Endothelial cell of umbilical vein (primary cell): ENCODE data around the gene ATF1. TPM values are rescaled to one million over a fixed set of nuclear protein-coding genes. Genes with fewer than 3 reads are reported as not detected.
"Not testable (repeated sequence)": the region's sequence is repeated elsewhere in the genome, so short reads cannot be mapped to it uniquely, and the experiment has no call there.

Experiments used
- BruUV-seq: library from RNA; stranded (reverse); fragments of 400-500 nt; replicated peaks from 2 replicates; lab custom pipeline; 2021; lab: Mats Ljungman, UMichigan
- CTCF ChIA-PET: fragments of 300-600, 350-600 bp; sonication (Branson Sonifier 250); formaldehyde crosslinking; loops from one replicate; lab custom pipeline; 2021; ENCODE audit warnings: antibody characterized with exemption, inconsistent platforms; lab: Charles Lee
- POLR2A ChIA-PET: fragments of 300-600, 350-600 bp; sonication (Branson Sonifier 250); formaldehyde crosslinking; loops from one replicate; lab custom pipeline; 2021; ENCODE audit warnings: antibody characterized with exemption, inconsistent platforms; lab: Charles Lee
- DNase-seq: peaks from one replicate; pipeline ENCODE4 v3.0.0-alpha.2; 2011; ENCODE audit warnings: low read depth, low spot score
- FAIRE-seq: peaks from 2 replicates; lab custom pipeline; 2011; peaks lifted over from hg19 to GRCh38; lab: Jason Lieb, UNC
- H2AFZ ChIP-seq: 2 replicates; pipeline ENCODE4 v1.6.0; 2012; ENCODE audit warnings: low read depth, low read length, control low read depth, inconsistent platforms
- H3K27ac ChIP-seq: 2 replicates; pipeline ENCODE4 v1.5.1; 2011; ENCODE audit warnings: low read depth, mild to moderate bottlenecking, control low read depth, low read length, moderate library complexity; ENCODE audit not compliant: insufficient read depth
- H3K27me3 ChIP-seq, 2 experiments: 2 replicates each; pipeline versions ENCODE4 v1.6.0 to v1.6.1; 2011; ENCODE audit warnings: low read length in 2 of 2, mixed read lengths in 1 of 2; ENCODE audit not compliant: control insufficient read depth in 2 of 2, insufficient read depth in 2 of 2
- H3K36me3 ChIP-seq, 2 experiments: 2 replicates in 1 of 2; 3 replicates in 1 of 2; pipeline ENCODE4 v1.5.1; 2011; ENCODE audit warnings: low read length in 2 of 2, mild to moderate bottlenecking in 1 of 2, moderate library complexity in 1 of 2; ENCODE audit not compliant: control insufficient read depth in 2 of 2, insufficient read depth in 2 of 2; ENCODE audit errors: extremely low read depth in 1 of 2
- H3K4me1 ChIP-seq: 3 replicates; pipeline ENCODE4 v1.5.1; 2011; ENCODE audit warnings: mild to moderate bottlenecking, low read length; ENCODE audit not compliant: control insufficient read depth, insufficient read depth; ENCODE audit errors: extremely low read depth
- H3K4me2 ChIP-seq: 2 replicates; pipeline ENCODE4 v1.6.1; 2011; ENCODE audit warnings: low read length, control low read depth, mixed read lengths; ENCODE audit not compliant: insufficient read depth
- H3K4me3 ChIP-seq, 3 experiments: fragments of 200-600 bp in 1 of 3; sonication (generic), shearing (Covaris generic) in 1 of 3; replicated peaks in 1 of 3; 2 replicates each; pipeline ENCODE4 v1.5.1; 2011 to 2016; ENCODE audit warnings: control low read depth in 3 of 3, low read length in 3 of 3, mild to moderate bottlenecking in 2 of 3, inconsistent platforms in 1 of 3, low read depth in 1 of 3, moderate library complexity in 1 of 3; ENCODE audit not compliant: insufficient read depth in 1 of 3
- H3K79me2 ChIP-seq: 2 replicates; pipeline ENCODE4 v1.6.0; 2012; ENCODE audit warnings: low read length, inconsistent platforms; ENCODE audit not compliant: control insufficient read depth, insufficient read depth
- H3K9ac ChIP-seq: replicated peaks from 2 replicates; pipeline ENCODE3; 2011; ENCODE audit warnings: low read length, control low read depth; ENCODE audit not compliant: insufficient read depth; ENCODE audit errors: extremely low read depth
- H3K9me1 ChIP-seq: replicated peaks from 3 replicates; pipeline ENCODE4 v1.6.0; 2011; ENCODE audit warnings: mild to moderate bottlenecking, low read length; ENCODE audit not compliant: control insufficient read depth, insufficient read depth; ENCODE audit errors: extremely low read depth
- H3K9me3 ChIP-seq: replicated peaks from 2 replicates; pipeline ENCODE4 v1.5.1; 2012; ENCODE audit warnings: low read length, inconsistent platforms; ENCODE audit not compliant: control insufficient read depth, insufficient read depth
- H4K20me1 ChIP-seq: replicated peaks from 2 replicates; pipeline ENCODE3; 2011; ENCODE audit warnings: mild to moderate bottlenecking, low read length; ENCODE audit not compliant: control insufficient read depth, insufficient read depth; ENCODE audit errors: extremely low read depth
- EZH2 ChIP-seq: IDR thresholded peaks from 2 replicates; pipeline ENCODE4 v1.6.1; 2012; ENCODE audit warnings: borderline replicate concordance, low read depth, mild to moderate bottlenecking, moderate library complexity, low read length, inconsistent platforms; ENCODE audit not compliant: severe bottlenecking
- FOS ChIP-seq: IDR thresholded peaks from 2 replicates; pipeline ENCODE4 v1.6.1; 2011; ENCODE audit warnings: mild to moderate bottlenecking, low read length, moderate library complexity, borderline replicate concordance; ENCODE audit not compliant: insufficient read depth
- GATA2 ChIP-seq: IDR thresholded peaks from 2 replicates; pipeline ENCODE4 v1.7.0; 2011; ENCODE audit warnings: low read depth, mild to moderate bottlenecking, moderate library complexity, mixed read lengths, low read length; ENCODE audit not compliant: insufficient read length, insufficient read depth
- JUN ChIP-seq: IDR thresholded peaks from 2 replicates; pipeline ENCODE4 v1.6.1; 2011; ENCODE audit warnings: borderline replicate concordance, low read depth; ENCODE audit not compliant: insufficient read length, insufficient read depth
- MAX ChIP-seq: IDR thresholded peaks from 2 replicates; pipeline ENCODE4 v1.6.1; 2011; ENCODE audit not compliant: insufficient read depth, insufficient read length
- MYC ChIP-seq: IDR thresholded peaks from one replicate; pipeline ENCODE4 v1.6.1; 2011; ENCODE audit warnings: mild to moderate bottlenecking, low read depth, low read length
- POLR2A ChIP-seq: IDR thresholded peaks from 2 replicates; pipeline ENCODE4 v1.6.1; 2012; ENCODE audit warnings: low read depth, mild to moderate bottlenecking, control low read depth, low read length
- POLR2AphosphoS5 ChIP-seq: IDR thresholded peaks from 2 replicates; pipeline ENCODE4 v1.6.1; 2012; ENCODE audit warnings: low read depth, mild to moderate bottlenecking, control low read depth, low read length, moderate library complexity; ENCODE audit not compliant: insufficient read depth
- dilution Hi-C: fragments of 300-500 bp; cut with MboI; formaldehyde crosslinking; loops from one replicate; pipeline ENCODE4 v1.15.0; 2019; ENCODE audit warnings: low sequenced_read_pairs; ENCODE audit not compliant: extremely low pct_ligation_motif_present
- intact Hi-C: fragments of 100-400 bp; cut with micrococcal nuclease; formaldehyde crosslinking; loops from one replicate; pipeline ENCODE4 v1.10.0; 2022
- polyA plus RNA-seq, 4 experiments: library from polyadenylated mRNA; depleted of rRNA in 3 of 4; stranded (reverse) in 3 of 4; unstranded in 1 of 4; fragments of >200 nt; gene quantifications; 2 replicates each; pipeline versions ENCODE4 v1.2.1 to v1.2.3, GENCODE V29; 2011 to 2012; ENCODE audit warnings: missing spikeins in 1 of 4
- total RNA-seq: library from RNA; stranded (reverse); gene quantifications from 2 replicates; pipeline ENCODE4 v1.2.3, GENCODE V29; 2021
- TF ChIP-seq, protein P1 (sequence below), 2 donors: IDR thresholded peaks; 1 replicate in 1 of 2; 2 replicates in 1 of 2; pipeline ENCODE4 v1.5.1; 2011; ENCODE audit warnings: low read length in 2 of 2, mild to moderate bottlenecking in 2 of 2, moderate library complexity in 2 of 2, control low read depth in 1 of 2, inconsistent platforms in 1 of 2, low read depth in 1 of 2; ENCODE audit not compliant: insufficient read depth in 1 of 2; ENCODE audit errors: extremely low read depth in 1 of 2

ATF1 gene
- total and polyA plus RNA-seq, 2 donors (not counting 3 experiments of a cell fraction or from before 2014, with no cell fraction given) = 14.5 to 26.7 TPM

DNA sequence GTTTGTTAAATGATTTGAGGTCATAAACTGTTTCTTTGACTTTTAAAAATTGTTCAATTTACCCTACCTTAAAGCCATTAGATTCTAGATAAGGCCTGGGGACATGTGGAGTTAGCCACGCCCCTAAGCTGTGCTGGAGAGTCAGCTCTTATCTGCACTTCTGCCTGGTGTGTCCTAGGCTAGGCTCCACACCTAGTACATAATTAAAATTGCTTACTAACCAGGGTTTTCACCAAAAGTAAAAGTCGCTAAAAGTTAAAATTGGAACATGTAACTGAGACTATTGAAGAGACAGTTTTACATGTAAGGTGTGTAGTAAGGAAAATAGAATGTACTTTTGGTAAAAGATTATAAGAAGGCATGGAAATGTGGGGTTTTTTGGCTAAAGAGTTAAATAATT lies 4.9 kb downstream of the ATF1 start:
- H3K27me3 ChIP-seq, H3K36me3 ChIP-seq, dilution Hi-C loops, POLR2A ChIA-PET, H3K4me2 ChIP-seq, BruUV-seq, H3K9me1 ChIP-seq, DNase-seq, H4K20me1 ChIP-seq, FAIRE-seq, H3K9me3 ChIP-seq, H3K4me1 ChIP-seq, H2AFZ ChIP-seq, H3K27ac ChIP-seq, H3K9ac ChIP-seq, H3K4me3 ChIP-seq: not testable (repeated sequence)
- CTCF ChIA-PET = interaction anchor here (1.1 to 1.5 kb wide), 3 partner anchors 18 to 22 kb away, joined by 3 read pairs; no protein-coding TSS in a partner anchor
- peaks cover 44% of the 10 kb centered on the region for H3K79me2 ChIP-seq
- intact Hi-C loops = loop anchor here (10.0 kb wide), 1 partner anchor 316 kb away; the partner anchor contains the start of gene CSRNP2

- POLR2A ChIA-PET = no interaction called here
- no peak for FAIRE-seq
- CTCF ChIA-PET = no interaction called here
Observed at GRCh38 chr12:50771409-50771808, 7.5 kb downstream of the ATF1 start.

More at GRCh38 chr12:50771409-50771808, 7.5 kb downstream of the ATF1 start:
- Histone ChIP-seq H3K79me2 (peaks cover 31% of the 10 kb centered on the region), H3K4me2 (no peak overlapping the region), H3K4me1 (no peaks in the 10 kb centered on the region), H3K9ac (no peak overlapping the region), H3K27ac (no peak overlapping the region), H3K9me3 (no peaks in the 10 kb centered on the region), H4K20me1 (no peaks in the 10 kb centered on the region), H3K27me3 (no peaks in the 10 kb centered on the region), H2AFZ (no peak overlapping the region), H3K9me1 (no peaks in the 10 kb centered on the region), H3K4me3 (no peak overlapping the region), H3K36me3 (no peaks in the 10 kb centered on the region)
- TF ChIP-seq JUN (no peak), MYC (no peak), MAX (no peak), POLR2A (no peak), FOS (no peak), EZH2 (no peak), POLR2AphosphoS5 (no peak), GATA2 (no peak)
- TF ChIP-seq, protein P1, sequence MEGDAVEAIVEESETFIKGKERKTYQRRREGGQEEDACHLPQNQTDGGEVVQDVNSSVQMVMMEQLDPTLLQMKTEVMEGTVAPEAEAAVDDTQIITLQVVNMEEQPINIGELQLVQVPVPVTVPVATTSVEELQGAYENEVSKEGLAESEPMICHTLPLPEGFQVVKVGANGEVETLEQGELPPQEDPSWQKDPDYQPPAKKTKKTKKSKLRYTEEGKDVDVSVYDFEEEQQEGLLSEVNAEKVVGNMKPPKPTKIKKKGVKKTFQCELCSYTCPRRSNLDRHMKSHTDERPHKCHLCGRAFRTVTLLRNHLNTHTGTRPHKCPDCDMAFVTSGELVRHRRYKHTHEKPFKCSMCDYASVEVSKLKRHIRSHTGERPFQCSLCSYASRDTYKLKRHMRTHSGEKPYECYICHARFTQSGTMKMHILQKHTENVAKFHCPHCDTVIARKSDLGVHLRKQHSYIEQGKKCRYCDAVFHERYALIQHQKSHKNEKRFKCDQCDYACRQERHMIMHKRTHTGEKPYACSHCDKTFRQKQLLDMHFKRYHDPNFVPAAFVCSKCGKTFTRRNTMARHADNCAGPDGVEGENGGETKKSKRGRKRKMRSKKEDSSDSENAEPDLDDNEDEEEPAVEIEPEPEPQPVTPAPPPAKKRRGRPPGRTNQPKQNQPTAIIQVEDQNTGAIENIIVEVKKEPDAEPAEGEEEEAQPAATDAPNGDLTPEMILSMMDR (IDR thresholded peaks at IDR 0.05; ENCODE audit: extremely low read depth in 1 of 2, insufficient read depth in 1 of 2, low read depth in 1 of 2, low read length in 2 of 2) = no peak
- DNase-seq = no peak
- dilution Hi-C loops = no loop called here
- no TSS peak for BruUV-seq
- intact Hi-C loops = no loop called here
